Stimulated activated CD4-positive, alpha-beta T cell treated with anti-CD3 and anti-CD28 coated beads, Interleukin-12 subunit alpha, Interleukin-12 subunit beta, amount 100 ng/mL, for 24 hours (primary cell): ENCODE data around the gene KCNC4.

Experiments
- DNase-seq, 2 experiments: peaks; one replicate each; pipeline ENCODE4 v3.0.0-alpha.2; 2020; ENCODE audit warnings: low read depth in 2 of 2

KCNC4 gene

GRCh38 chr1:110230381-110231199, 20.5 kb downstream of the KCNC4 start:
- no peak for DNase-seq

GRCh38 chr1:110233861-110234260, 23.7 kb downstream of the KCNC4 start:
- no peak for DNase-seq

- DNase-seq, result no peak
These were observed 24.6 kb downstream of the KCNC4 start for GRCh38 chr1:110234691-110235090.

DNA sequence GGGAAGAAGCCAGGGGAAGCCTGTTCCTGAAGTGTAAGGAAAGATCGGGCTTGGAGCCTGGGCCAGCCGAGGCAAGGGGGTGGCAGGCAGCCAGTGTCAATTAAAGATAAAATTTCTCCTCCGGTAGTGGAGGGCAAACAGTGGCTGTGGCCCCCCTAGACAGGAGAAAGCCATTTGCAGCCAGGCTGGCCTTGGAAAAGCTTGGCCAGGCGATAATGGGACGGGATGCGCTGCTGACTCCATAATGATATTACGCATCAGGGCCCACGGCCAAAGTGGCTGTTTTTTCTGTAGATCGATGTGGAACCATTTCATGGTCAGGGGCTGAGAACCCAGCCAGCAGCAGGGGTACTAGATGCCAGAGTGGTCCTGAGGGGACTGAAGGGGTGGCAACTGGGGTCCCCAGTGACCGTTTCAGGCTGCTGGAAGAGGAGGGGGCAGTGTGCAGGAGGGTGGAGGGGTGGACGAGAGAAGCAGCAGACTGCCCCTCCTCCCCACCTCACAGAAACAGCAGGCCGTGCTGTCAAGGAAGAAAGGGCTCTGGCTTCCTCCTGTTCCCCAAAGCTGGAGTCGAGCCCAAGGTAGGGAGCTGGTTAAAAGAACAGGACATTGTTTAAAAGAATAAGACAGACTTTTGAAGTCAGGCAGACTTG, 25.2 kb downstream of the KCNC4 start:
- no peak for DNase-seq

DNA sequence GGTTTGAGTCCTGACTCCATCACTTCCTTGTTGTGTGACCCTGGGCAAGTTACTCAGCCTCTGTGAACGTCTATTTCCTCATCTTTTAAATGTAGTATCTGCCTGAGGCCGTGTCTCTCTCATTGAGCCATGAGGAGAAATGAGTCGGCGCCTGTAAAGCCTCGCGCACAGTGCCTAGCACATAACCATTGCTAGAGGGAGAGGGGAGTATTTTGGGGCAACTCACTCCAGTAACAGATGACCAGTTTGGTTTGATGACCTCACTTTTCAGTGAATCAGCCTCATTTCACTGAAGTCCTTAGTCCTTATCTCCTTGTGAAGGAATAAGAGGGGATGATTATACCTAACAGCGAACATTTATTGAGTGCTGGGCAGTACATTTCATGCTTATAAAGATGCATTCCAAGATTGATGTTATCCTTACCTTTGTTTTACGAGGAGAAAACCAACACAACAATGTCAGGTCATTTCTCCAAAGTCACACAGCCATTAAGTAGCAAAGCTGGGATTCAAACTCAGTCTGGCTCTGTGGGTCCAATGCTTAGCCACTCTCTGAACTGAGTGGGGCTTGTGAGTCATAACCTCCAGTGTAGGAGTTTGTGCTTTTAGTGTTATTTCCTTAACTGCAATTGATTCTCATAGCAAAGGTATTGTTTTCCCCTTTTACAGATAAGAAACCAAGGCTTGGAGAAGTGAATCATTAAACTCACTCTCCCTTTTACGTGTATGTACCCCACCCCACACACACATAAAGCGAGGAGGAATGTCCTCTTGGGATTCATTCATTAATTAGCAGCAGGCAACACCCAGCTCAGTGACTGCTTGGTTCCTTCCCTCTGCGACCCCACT, 25.9 kb downstream of the KCNC4 start:
- peak in 1 of 2 experiments; percentile 36 for DNase-seq

GRCh38 chr1:110237386-110238152, 27.5 kb downstream of the KCNC4 start:
- no peak for DNase-seq

DNA sequence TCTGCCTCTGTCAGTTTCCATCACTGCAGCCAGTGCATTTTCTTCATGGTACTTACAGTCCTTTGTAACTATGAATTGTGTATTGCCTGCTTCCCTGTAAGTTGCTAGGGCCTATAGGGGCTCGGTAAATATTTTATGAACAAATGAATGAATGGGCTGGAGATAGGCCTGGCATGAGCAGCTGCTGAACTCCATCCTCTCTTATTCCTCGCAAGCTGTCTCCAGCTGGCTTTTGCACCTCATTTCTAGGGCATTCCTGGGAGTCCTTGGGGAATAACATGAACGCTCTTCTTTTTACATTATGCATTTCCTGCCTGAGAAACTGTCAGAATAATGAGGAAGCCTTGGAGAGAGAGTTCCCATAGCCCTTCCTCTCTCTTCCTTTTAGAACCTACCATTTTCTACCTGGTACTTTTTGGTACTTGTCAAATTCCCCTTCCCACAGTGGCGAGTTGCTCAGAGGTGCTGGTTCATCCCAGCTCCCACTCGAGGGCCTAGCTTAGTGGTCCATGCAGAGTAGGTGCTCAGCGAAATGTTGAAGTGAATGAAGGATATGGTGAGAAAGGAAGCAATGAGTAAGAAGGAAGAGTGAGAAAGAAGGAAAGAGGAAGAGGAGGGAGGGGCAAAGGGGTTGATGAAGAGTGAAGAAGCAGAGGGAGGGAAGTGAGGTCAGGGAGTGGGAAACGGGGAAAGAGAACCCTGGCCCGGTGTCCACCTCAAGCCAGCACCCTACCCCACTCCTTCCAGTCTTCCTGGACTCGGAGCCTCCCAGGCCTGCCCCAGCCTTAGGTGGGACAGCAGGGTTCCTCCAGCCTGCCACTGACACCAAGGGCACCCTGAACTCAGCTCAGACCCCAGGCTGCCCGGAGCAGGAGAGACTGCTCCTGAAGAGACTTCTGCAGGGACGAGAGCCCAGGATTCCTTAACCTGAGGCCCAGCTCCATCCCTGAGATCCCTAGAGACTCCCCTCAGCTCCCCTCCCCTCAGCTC, 29.6 kb downstream of the KCNC4 start:
- no peak for DNase-seq

- no peak for DNase-seq
These were observed 30.5 kb downstream of the KCNC4 start for GRCh38 chr1:110240476-110241210.

DNA sequence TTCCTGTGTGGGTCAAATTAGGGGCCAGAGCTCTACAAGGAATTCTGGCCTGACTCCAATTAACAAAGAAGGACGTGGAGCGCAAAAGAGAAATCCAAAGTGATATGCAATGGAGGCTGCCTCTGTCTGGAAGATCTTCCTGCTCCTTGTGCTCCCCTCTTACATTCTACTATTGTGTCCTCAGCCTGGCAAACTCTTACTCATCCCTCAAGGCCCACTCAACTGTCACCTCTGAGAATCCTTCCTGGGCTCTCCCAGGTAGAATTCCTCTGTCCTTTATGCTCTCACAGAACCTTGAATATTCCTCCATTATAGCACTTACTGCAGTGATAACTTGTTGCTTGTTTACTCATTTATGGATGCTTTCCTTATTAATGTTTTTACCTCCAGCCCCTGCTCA, 31.4 kb downstream of the KCNC4 start:
- no peak for DNase-seq

DNA sequence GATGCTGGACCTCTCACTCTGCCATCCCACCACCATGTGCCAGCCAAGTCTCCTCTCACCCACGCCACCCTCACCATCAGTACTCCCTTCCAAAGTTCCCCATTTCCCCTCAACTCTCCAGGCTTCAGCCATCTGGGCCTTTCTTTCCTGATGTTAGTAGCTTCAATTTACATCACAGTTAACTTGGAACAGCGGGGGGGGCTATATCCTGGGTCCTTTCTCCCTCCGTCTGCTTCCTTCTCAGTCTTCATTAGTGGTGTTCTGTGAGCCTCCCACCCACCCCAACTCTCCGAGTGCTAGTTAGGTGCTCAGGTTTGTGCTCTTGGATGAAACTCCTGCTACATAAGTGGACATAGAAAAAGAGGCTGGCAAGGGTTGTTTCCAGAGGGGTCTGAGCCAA, 31.9 kb downstream of the KCNC4 start:
- DNase-seq, result no peak

- DNase-seq, result no peak
These were observed 32.6 kb downstream of the KCNC4 start for GRCh38 chr1:110242731-110243130.

DNA sequence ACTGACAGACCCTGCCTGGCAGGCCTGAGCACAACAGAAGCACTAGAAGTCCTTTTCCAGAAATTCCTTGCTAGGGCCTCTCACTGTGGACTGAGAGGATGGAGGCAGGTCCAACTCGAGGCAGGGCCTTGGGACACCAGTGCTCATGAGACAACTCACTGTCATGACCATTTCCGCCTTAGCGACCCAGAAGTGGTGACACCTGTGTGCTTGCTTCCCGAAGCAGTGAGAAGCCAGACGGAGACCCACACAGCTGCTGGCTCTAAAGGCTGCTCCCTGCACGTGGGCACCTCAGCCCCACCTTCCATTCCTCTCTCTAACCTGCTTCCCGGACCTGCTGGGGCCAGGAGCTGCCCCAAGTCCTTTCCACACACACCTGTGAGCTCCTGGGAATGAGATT, 33.0 kb downstream of the KCNC4 start:
- DNase-seq, result no peak

DNA sequence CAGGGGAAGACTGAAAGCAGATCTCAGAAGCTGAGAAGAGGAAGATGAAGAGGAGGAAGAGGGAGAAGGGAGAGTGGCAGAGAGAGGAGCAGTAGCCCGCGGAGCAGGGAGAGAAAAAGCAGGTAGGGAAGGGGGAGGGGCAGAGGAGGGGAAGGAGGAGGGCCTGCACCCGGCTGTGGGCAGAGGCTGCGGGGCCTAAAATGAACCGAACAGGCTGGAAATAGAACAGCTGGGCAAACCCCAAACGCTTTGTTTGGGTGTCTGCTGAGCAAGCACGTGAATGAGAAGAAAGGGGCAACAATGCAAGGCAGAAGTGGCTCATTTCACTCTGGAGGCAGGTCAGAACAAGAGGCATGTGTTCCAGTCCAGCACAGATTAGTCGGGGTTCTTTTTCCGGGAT, 33.5 kb downstream of the KCNC4 start:
- DNase-seq, result no peak

- DNase-seq, result no peak
These were observed 35.9 kb downstream of the KCNC4 start for GRCh38 chr1:110245876-110246620.

DNA sequence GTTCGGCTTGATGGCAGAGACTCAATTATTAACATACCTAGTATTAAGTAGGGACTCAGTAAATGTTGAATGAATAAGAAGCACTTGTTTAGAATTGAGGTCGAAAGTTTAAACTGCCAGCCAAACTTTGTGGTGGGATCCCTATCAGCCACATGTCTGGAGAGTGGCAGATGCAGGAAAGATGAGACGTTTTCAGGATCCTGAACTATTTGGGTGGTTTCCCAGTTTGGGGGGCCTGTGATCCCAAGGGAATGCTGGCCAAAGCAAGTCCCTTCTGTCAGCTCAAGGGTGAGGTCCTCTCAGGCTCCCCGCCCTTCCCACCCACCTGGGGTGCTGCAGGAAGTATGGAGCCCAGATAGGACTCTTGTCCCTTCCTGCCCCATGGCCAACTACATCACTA, 38.6 kb downstream of the KCNC4 start:
- no peak for DNase-seq

GRCh38 chr1:110249256-110249655, 39.1 kb downstream of the KCNC4 start:
- no peak for DNase-seq

DNA sequence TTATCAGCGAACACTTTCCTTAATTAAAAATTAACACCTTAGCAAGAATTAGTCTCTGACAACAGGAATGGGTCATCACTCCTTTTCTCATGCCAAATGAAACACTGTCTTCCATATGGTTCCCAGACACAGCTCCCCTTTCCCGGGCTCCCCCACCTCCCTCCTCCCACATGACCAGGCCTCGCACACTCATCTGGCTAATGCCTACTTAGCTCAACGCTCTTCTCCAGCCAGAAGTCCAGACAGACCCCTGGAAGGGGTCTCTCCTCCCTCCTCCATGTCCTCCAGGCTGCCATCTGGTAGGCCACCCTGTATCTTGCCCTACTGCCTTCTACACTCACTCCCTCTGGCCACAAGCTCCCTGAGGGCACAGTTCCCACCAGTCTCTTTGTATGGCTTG, 39.9 kb downstream of the KCNC4 start:
- no peak for DNase-seq

DNA sequence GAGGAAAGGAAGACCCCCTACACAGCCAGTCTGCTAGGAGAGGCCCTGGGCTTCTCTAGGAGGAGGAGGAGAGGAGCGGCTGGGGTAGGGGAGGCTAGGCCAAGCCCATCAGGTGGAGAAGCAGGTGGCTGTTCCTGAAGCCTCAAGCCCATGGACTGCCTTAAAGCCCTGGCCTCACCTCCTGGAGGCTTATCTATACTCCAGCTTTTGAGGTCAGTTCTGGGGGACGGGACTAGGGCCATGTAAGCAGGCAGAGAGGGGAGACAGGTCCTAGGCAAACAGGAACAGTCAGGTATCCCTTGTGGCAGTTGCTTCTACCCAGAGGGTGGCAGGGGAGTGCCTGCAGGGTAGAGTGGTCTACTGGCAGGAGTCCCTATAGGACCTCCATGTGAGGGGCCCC, 40.6 kb downstream of the KCNC4 start:
- no peak for DNase-seq

DNA sequence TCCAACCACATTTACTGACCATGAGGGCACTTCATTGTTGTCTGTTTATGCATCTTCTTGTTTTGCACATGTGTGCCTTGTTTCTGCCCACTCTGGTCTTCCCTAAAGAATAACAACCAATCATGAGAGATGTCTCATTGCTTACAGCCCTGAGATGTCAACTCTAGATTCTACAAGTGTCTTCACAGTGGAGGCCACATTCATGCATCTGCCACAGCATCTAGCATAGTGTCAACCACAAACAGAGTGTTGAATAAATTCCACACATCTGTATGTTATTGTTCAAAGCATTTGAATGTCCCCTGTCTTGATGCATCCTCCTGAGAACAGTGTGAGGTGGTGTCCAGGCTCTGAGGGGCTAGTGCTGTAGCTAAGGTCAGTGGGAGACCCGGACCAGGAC, 43.1 kb downstream of the KCNC4 start:
- no peak for DNase-seq
